Activated T-cell treated with anti-CD3 and anti-CD28 coated beads for 1 hour (primary cell): Measurements from ENCODE around the gene TIMM44.
A peak's percentile ranks its signal among the peaks of the same experiment; 100 is the strongest.

Source experiments
- DNase-seq: peaks from one replicate; pipeline ENCODE4 v3.0.0-alpha.2; 2020; ENCODE audit warnings: low read depth

The TIMM44 gene

DNA sequence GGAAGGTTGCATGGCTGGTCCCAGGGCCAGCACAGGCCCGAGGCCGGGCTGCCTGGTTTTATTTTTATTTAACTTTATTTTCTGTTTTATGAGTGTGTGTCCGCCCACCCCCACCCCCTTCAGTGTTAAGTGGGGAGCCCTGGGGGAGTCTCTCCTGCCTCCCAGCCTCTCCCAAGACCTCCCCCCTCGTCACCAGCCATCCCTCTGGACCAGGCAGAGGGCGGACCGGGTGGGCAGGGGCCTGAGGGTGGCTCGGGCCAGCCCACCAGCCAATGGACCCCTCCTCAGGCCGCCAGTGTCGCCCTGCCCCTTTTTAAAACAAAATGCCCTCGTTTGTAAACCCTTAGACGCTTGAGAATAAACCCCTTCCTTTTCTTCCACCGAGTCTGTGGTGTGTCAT lies 29.4 kb downstream of the TIMM44 start:
- no peak for DNase-seq

GRCh38 chr19:7913652-7914051 lies 29.8 kb downstream of the TIMM44 start:
- no peak for DNase-seq

GRCh38 chr19:7912697-7913564 lies 30.5 kb downstream of the TIMM44 start:
- DNase-seq: no peak

GRCh38 chr19:7912144-7912696 lies 31.2 kb downstream of the TIMM44 start:
- DNase-seq: no peak

GRCh38 chr19:7911508-7912143 lies 31.8 kb downstream of the TIMM44 start:
- no peak for DNase-seq

DNA sequence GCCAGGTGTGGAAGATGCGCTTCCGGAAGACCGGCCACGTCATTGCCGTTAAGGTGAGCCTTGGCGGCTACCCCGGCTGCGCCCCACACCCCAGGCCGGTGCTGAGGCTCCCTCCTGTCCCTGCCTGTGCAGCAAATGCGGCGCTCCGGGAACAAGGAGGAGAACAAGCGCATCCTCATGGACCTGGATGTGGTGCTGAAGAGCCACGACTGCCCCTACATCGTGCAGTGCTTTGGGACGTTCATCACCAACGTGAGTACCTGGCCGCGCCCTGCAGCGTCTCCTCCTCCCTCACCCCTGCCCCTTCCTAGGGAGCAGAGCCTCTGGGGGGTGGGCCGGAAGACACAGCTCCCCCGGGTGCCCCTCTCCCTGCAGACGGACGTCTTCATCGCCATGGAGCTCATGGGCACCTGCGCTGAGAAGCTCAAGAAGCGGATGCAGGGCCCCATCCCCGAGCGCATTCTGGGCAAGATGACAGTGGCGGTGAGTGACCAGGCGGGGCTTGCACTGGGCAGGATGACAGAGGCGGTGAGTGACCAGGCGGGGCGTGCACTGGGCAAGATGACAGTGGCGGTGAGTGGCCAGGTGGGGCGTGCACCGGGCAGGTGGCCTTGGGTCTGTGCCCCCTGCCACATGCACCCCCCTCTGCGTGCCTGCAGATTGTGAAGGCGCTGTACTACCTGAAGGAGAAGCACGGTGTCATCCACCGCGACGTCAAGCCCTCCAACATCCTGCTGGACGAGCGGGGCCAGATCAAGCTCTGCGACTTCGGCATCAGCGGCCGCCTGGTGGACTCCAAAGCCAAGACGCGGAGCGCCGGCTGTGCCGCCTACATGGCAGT lies 32.9 kb downstream of the TIMM44 start:
- no peak for DNase-seq

DNA sequence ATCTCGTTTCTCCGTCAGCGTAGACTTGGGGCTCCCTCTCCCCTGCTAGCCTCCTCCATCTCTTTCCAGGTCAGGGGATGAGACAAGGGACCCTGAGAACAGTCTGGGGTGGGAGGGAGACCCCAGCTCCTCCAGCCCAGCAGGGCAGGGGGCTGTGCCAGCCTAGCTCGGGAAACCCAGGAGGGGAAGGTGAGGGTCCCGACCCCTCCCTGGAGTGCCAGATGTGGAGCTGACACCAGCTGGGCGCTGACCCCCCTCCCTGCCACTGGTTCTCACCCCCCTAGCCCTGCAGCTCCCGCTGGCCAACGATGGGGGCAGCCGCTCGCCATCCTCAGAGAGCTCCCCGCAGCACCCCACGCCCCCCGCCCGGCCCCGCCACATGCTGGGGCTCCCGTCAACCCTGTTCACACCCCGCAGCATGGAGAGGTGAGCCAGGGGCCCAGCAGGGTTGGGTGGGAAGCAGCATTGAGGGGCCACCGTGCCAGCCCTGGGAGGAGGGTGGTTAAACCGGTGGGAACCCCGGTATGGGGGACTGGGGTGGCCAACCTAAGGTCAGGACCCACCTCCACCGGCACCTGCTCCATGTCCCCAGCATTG lies 33.9 kb downstream of the TIMM44 start:
- no peak for DNase-seq

GRCh38 chr19:7908742-7909461 lies 34.6 kb downstream of the TIMM44 start:
- no peak for DNase-seq

DNA sequence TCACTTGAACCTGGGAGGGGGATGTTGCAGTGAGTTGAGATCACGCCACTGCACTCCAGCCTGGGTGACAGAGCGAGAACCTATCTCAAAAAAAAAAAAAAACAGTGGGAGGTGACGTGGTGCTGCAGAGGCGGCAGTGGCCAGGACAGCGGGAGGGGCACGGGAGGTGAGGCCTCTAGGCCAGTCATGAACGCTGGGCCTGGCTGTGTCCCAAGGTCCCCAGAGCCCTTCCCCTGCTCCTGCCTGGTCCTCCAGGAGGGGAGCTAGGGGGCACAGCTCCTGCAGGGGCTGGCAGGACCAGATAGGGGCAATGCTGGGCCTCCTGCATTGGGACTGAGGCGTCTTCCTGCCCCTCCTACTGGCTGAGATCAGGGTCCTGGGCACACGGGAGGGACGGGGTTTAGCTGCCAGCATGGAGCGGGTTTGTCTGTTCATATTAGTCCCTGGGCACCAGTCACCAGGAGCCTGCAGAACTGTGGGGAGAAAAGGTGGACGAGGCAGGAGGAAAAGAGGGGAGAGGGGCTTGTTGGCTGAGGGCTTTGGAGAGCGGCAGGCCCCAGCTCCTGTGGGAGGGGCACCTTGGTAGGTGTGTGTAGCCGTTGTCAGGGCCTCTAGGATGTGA lies 35.3 kb downstream of the TIMM44 start:
- no peak for DNase-seq

DNA sequence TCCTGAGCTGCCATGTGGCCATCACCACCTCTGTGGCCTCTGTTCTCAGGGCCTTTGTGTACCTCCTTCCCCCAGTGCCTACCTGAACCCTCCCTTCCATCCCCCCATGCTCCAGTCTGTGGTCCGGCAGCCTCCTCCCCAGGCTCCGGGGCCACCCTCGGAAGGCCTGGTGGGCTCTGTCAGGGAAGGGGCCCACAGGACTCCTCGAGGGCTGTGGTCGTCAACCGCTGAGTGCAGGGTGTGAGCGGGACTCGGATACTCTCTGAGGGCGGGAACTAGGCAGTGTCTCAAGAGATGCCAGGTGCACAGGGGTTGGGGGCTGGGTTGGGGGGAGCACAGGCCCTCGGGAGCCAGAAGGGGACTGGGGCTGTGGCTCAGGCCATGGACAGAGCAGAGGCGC lies 35.9 kb downstream of the TIMM44 start:
- no peak for DNase-seq

- no peak for DNase-seq
Measured at GRCh38 chr19:7907122-7907521, 36.3 kb downstream of the TIMM44 start.

DNA sequence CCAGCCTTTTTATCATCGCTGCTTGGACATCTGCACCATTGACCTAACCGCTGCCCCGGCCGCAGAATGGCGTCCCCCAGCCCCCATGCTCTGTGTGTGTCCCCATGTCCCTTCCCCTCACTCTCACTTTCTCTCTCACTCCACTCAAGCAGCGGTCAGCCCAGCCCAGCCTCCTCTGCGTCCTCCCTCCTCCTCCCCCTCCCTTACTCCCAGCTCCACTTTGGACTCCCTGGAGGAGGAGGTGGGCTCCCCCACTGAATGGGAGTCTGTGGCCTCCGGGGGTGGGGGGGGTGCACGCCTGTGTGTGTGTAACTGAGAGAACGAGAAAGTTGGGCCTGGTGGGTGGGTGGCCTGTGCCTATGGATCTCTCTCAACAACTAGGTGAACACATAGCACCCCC lies 37.6 kb downstream of the TIMM44 start:
- DNase-seq: no peak

- DNase-seq: no peak
Measured at GRCh38 chr19:7905268-7905667, 38.2 kb downstream of the TIMM44 start.

GRCh38 chr19:7904074-7905020 lies 39.1 kb downstream of the TIMM44 start:
- no peak for DNase-seq

GRCh38 chr19:7903244-7904073 lies 40.0 kb downstream of the TIMM44 start, which contains the start of gene MAP2K7:
MAP2K7 (plus strand) TSS chr19:7903877; CDS start chr19:7903945, 68 bp downstream.
- DNase-seq: peak; percentile 100

DNA sequence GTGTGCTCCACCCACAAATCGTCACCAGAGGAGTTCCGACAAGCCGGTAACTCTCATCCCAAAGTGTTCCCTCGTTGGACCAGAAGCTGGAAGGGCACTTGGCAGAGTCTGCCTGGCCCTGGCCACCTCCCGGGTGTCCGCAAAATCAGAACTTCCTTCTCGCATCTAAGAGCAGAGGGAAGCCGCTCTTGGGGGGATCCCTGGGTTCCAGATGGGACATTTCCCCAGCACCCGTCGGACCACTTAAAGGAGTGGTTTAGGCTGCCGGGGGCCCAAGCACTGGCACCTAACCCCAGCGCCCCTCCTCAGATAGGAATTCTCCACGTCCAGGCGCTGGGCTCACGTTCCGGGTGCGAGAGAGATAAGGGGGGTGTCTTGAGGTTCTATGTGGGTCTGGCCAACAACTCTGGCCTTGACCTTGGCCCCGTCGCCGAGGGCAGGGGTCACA lies 40.6 kb downstream of the TIMM44 start:
- no peak for DNase-seq

DNA sequence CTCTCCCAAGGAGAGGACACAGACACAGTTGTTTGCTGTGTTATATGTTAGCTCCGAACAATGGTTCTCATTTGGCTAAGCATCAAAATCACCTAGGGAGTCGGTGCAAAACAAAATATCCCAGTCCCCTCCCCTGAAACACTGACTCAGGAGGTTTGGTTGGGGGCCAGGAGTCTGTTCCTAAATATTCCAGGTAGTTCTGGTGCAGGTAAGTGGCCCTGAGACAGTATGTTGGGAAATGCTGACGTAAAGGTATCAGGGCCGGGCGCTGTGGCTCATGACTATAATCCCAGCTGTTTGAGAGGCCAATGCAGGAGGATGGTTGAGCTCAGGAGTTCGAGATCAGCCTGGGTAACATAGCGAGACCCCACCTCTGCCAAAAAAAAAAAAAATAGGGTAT lies 42.1 kb downstream of the TIMM44 start:
- no peak for DNase-seq

DNA sequence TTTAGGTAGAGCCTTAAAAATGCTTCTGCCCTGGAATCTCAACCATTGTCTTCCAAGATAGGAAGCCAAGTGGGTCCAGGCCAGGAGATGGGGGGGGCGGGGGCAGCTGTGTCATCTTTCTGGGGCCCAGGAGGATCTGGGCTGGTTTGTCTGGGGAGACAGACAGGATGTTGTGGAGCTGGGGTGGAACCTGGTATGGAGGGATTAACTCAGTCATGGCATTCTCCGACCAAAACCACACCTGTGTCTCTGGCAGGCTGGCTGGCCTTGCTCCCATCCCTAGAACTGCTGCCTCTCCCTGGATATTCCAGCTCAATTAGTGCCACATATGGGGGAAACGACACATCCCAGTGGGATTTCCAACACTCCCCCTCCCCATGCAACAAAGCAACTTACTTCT lies 42.5 kb downstream of the TIMM44 start:
- no peak for DNase-seq
